Measurements from ENCODE around the gene EFEMP1.

EFEMP1 gene

DNA sequence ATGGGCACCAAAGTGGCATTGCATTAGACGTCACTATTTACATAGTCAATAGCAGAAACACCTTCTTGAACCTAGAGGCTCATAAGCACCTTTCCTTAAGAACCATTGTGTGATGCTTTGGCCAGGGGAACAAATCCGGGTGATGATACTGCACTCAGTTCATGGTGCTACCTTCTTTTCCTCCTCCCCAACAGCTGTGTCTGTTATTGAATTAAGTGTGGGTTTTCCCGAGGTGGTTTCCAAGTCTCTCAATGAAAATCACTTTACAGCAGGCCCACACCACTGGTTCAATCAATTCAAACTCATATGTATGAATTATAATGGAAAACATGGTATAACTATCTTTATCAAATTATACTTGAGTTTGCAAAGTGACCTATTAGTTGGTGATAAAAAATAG, 9.3 kb upstream of the EFEMP1 start:
- DNase-seq (ENCODE audit: low read depth) = no peak

DNA sequence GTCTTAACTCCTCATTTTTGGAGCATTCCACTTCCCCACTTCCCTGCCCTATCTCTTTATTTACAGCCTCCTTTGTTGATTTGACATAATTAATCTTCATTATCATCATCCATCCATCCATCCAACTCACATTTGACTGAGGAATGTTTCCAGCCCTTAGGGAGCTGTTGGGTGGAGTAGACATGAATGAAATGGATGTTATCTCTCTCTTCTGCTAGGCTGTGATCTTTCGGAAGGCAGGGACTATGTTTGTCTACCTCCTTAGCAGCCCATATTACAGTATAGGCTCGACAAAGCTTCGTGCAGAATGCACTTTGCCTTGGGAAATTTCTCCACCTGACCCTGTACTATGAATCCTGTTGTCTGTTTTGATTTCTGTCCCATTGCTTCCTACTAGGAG, 7.7 kb upstream of the EFEMP1 start:
- DNase-seq (ENCODE audit: low read depth) = no peak

DNA sequence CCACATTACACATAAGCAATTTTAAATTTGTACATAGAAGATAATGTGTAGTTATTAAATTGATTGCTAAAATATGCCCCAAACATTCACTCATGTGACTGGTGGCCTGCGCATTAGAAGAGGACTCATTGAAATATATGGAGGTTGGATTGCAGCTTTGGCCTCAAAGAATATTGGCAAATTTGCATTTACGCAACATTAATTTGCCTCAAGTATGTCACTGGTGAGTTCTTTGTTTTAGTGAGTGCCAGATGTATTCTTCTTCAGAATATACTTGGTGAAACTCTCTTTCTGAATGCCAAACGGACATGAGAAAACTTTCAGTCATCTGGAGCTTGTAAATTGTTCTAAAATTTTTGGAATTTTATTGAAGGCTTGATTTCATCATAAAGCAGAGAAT, 5.9 kb upstream of the EFEMP1 start:
- no peak for DNase-seq (ENCODE audit: low read depth)

DNA sequence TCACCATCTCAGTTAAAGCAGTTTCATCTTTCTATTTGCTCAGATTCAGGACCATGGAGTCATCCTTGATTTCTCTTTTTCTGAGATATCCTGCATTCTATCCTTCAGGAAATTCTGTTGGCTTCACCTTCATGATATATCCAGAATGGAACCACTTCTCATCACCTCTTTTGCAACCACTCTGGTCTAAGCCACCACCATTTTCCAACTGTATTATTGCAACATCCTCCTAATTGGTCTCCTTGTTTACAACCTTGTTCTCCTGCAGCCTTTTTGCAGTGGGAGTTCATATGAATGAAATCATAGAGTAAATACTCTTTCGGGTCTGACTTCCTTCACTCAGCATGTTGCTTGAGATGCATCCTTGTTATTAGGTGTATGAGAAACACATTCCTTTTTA, 3.4 kb upstream of the EFEMP1 start:
- no peak for DNase-seq (ENCODE audit: low read depth)

DNA sequence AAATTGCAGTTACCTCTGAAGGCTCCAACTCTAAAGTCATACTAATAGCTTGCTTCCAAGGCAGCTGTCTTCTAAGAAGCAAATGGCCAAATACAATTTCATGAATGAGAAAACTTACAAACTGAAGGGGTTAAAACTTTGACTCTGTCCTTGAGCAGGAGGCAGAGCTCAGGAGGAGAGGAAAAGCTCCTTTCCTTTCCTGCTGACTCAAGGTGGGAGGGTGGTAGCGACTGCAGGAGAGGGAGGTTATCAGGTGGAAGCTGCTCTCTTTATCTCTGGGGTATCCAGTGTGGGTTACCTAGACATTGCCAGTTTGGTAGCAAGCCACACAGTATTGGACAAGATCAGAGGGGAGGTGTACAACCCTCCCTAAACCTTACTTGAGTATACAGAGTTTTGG, 2.7 kb upstream of the EFEMP1 start:
- DNase-seq (ENCODE audit: low read depth) = no peak

DNA sequence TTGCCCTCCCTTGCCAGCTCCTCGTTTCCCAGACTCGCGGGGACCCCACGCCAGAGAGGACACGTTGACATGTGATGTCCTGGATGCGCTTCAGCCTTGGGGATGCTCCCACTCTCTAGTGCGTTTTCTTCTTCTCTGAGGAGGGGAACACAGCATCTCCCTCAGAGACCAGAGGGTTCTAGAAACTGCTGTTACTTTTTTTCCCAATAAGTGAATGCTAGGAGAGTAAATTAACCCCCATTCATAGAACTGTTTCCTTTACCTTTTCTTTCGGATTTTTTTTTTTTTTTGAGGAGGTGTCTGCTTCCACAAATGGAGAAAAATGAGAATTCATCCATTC, 370 bp upstream of the EFEMP1 start:
- no peak for DNase-seq (ENCODE audit: low read depth)

DNA sequence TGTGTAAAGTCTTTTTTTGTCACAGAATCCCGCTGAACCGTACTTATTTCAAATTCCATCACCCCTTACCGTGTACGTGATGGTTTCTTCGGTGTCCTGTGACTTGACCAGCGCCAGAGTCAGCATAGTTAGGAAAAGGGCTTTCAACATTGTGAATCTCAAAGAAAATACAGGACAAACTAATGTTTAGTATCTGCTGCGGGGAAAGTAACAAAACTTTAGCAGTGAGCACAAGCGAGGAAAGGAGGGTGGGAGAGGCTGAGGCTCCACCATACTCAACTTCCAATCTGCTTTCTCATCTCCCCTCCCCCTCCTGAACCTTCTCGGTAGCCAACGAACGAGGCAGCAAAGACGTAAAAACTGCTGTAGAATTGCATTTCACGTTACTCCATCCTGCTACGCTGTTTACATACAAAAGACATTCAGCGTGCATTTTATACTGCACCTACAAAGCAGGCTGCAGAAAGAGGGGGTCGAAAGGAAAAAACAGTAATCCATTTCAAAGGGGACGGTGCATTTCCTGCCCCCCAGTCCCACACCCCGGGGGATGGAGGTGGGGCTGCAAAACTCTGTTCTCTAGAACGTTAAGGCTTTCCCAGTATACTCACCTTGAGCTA, 1.2 kb downstream of the EFEMP1 start:
- no peak for DNase-seq (ENCODE audit: low read depth)

DNA sequence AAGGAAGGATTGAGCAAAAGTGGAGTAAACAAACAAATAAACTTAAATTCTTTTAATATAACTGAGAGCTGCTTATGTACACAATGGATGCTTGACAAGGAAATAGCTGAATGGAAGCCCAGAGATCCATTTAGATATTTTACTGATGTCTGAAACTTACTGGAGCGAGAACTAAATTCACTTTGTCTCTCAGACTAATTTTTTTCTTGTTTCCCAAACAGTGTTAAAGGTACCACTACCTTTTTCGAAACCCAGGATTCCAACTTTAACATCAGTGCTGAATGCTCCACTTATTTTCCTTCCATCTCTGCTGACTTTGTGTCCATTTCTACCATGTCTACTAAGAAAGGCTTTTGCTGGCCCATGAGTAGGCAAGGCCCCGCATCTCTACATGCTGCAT, 4.0 kb downstream of the EFEMP1 start:
- DNase-seq (ENCODE audit: low read depth) = no peak

DNA sequence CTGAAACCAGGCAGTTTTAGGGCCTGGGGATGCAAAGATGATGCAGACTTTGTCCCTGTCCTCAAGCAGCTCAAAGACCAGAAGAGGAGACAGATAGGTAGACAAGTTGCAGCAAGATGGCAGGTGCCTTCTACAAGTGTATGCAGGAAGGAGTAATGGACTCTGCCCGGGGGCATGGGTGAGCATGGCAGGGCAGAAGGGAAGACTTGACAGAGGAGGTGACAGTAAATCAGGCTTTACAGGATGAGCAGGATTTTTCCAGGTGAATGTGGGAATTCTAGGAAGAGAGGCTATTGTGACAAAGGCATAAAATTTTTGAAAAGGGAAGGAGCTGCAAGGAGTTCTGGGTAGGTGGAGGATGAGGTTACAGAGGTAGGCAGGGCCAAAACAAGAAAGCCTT, 4.7 kb downstream of the EFEMP1 start:
- no peak for DNase-seq (ENCODE audit: low read depth)

DNA sequence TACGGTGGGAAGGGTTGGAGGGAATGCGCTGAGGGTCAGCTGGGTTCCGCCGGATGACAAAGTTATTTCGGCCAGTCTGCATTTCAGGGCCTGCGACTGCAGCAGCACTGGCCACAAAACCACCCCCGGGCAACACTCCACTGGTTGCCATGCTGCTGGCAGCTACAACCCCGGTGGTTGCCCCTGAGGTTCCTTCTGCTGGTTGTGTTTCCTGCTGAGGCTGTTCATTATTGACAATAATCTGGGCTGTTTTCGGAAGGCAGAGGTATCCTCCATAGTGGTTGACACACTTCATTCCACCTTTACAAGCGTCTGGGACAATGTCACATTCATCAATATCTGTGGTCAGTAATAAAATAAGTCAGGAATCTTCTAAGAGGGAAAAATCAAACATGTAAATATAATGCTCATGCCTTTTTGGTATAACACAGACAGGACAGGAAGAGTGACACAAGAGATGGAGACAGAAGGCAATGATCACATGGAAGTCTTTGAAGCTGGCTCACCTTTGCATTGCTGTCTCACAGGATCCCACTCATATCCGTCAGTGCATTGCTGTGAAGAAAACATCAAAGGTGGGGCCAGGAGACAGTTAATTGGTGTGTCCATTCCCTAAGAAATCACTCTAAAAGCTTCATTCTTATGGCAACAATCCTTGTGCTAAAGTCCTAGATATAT, 5.7 kb downstream of the EFEMP1 start:
- DNase-seq (ENCODE audit: low read depth) = no peak

DNA sequence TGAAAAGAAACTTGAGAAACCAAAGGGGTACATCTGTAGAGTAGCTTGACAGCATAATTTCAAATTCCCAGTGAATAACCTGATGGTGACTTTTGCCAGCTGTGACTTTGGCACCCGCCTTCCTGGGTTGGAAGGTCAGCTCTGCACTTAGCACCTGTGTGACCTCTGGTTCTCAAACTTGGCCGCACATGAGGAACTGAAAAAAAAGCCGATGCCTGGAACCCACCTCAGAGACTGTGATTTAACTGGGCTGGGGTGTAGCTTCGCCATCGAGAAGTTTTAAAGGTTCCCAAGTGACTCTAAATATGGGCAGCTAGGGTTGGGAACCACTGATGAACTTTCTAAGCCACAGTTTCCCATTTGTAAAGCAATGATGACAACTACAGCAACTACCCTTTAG, 6.5 kb downstream of the EFEMP1 start:
- DNase-seq (ENCODE audit: low read depth) = no peak

DNA sequence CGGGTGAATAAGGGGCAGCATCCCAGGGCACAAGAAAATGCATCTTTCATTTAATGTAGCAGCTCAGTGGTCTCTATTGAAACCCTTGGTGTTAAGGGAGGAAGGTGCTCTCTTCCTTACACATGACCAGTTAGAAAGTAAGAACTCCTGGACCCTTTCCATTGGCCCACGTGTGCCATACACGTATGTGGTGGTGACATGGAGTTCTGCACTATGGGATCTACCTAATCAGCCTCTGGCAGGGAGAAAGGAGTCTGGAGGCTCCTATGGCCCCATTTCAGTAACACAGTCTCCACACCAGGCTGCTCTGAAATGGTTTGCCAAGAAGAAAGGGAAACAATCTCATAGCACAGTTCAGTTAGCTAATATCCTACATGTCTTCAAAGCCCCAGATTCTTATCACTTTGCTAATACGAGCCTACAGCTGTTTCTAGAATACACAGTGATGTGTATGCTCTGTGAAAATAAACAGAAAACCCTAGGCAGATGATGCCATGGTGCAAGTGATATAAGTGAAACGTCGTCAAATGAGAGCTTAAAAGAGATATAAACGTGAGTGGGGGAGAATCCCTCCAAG, 7.0 kb downstream of the EFEMP1 start:
- DNase-seq (ENCODE audit: low read depth) = no peak

DNA sequence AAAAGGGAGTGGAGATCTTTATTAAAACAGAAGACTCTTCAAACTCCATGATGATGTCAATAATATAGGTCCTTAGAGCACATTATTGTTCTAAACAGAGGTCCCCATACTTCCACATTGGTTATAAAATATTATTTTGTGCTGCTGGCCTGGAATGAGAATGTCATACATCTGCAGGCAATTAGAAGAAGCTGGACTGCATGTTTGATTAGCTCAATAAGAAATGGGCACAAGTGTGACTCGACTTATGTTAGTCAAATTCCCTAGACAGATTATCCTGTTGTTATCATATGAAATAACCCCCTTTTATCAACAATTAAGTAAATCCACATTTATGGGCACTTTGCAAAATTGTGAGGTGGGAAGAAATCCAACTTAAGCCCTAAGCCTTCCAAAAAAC, 8.8 kb downstream of the EFEMP1 start:
- DNase-seq (ENCODE audit: low read depth) = no peak

DNA sequence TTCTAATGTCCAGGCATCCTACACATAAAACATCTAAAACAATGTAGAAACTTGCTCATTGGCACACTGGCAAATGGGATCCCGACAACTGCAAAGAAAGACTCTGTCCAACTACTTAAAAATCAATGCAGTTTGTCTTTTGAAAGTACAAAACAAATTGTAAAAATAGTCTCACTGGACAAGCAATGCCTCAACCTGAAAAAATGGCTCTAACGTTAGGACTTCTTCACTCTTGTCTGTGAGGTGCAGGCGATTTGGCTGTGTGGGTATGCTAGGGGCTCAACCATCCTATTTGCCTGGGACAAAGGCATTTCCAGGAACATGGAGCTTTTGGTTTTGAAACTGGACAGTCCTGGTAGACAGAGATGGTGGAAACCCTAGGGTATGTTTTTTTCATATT, 10.7 kb downstream of the EFEMP1 start:
- no peak for DNase-seq (ENCODE audit: low read depth)

DNA sequence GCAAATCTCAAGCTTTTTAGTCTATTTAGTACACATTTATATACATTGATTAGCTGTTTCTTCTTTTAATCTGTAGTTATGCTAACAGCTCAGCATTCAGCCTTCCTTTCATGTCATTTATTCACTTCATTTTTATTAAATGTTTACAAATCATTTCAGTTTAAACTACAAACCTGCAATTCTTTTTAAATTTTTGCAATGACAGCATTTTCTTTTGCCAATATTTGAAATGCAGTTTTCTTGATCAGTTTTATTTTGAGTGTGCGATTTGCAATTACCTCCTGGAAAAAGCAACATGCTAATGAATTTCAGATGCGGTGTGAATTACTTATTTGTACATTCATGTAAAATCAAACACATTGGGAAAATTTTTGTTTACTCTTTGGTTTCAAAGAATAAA, 13.5 kb downstream of the EFEMP1 start:
- no peak for DNase-seq (ENCODE audit: low read depth)

DNA sequence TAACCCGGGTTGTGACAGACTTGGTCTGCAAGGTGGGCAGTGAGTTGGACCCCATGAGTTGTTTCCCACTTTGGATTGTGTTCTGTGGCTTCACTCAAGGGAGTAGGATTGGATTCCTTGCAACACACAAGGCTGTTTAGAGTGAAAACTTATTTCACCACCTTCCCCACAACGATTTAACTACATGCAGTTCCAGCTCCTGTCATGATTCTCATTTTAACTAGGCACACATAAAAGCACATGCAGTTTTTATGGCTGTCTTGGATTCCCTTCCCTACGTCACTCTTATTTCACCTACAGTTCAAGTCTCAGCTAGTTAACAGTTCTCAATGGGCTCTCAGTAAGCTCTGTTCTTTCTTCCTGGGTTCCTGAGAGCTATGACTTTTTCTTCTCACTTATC, 15.9 kb downstream of the EFEMP1 start:
- no peak for DNase-seq (ENCODE audit: low read depth)

DNA sequence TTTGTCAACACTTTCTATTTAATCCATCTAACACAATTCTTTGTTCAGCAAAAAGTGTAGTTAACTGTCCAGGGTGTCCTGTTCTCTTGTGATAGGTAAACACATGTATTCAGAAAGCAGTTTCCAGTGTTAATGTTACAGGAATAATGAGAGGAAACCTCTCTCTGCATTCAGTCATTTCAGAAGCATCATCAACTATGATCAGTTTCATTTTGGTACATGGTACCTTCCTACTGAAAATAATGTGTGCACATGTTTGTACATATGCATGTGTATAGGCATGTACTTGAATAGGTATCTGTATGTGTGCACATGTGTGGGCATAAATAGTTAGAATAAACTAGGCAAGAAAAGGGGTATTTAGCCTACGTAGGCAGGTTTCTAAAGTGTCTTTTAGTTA, 16.6 kb downstream of the EFEMP1 start:
- no peak for DNase-seq (ENCODE audit: low read depth)

DNA sequence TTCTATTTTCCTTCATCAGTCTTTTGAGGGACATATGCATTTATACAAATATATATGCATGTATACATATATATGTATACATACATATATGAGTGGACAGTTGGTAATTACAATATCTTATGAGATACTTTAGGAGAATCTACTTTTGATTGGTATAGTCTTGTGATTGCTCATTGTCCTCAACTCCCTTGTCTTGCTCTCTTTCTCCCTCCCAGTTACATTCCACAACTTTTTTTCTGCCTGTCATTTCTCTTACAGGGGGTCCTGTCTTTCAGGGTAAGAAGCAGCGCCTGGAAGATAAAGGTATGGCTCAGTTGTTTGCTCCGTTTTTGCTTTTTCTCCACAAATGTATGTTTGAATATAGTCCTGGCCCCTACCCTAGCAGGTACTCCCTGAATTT, 19.9 kb downstream of the EFEMP1 start:
- no peak for DNase-seq (ENCODE audit: low read depth)

DNA sequence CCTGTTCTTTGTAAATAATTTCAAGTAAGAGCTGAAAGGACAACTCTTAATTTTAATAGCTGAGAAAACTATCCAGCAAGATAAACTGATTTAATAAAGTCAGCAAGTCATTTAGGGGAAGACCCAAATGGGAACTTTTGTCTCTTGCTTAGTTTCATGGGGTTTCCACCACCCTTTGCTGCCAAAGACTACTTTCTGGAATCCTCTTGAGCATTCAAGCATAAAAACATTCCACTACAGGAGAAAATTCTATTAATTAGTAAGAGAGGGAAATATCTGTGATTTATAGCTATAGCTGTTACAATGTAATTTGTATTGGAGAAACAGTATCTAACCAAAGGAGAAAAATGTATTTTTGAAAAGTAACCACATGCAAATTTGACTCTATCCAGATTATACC, 20.6 kb downstream of the EFEMP1 start:
- DNase-seq (ENCODE audit: low read depth) = no peak

DNA sequence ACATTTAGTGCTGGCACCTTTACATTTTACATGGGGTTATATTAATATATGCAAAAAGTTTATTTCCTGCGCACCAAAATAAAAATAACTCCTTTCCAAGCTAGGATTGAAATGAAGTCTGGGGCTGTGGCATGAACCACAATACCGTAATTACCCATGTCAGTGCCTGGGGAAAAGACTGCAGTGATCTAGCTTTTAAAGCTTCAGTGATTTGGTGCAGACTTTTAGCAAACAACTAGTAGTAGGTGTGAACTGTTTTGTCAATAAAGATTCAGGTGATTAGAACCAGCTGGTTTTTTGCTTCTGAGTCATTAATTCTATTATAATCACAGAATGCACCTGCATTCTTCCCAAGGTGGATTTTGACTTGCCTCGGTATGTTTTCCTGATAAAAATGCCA, 21.2 kb downstream of the EFEMP1 start:
- DNase-seq (ENCODE audit: low read depth) = no peak

DNA sequence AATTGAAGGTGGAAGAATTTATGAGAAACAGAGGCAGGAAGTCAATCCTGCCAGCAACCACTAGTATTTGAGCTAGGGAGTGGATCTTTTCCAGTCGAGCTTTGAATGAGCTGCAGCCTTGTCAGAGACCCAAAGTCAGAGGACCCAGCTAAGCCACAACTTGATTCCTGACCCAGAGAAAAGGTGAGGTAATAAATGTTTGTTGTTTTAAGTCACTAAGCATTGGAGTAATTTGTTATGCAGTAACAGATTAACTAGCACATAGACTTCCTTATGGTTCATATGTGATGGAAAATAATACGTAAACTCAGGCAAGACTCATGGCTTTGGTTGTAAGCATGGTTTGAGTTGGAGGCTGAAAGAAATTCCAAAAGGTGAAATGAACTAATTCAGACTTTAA, 21.6 kb downstream of the EFEMP1 start:
- no peak for DNase-seq (ENCODE audit: low read depth)

DNA sequence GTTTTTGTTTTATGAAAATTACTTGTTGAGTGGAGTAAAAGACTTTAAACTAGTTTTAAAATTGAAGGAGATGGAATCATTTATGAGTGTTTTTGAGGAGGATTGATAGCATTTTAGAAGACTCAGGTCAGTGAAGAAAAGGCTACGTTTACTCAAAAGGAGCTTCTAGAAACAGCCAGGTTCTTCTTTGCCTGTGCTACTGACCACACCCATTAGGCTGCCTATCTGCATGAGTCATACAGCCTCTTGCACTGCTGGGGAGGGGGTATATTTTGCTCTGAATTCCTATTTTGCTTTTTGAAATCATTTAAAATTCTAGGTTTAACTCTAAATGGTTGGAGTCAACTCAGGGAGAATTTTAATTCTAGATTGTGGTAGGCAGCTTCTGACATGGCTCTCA, 22.3 kb downstream of the EFEMP1 start:
- DNase-seq (ENCODE audit: low read depth) = no peak

DNA sequence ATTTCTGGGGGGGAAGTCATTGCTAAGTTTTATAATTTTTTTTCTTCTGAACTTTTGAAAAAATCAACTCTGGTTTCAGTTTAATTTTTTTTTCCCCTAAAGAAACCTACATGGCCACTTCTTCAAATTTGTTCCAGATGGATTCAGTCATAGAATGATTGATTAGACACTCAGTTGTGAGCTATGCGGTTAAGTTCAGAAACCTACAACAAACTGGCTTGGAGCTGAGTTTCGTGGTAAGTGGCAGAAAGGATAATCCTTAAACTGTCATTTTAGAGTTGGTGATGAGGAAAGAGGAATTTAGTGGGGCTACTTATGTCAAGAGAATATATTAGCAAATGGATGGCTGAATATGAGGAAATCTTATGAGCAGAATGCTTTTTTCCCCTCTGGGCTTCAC, 23.7 kb downstream of the EFEMP1 start:
- no peak for DNase-seq (ENCODE audit: low read depth)

DNA sequence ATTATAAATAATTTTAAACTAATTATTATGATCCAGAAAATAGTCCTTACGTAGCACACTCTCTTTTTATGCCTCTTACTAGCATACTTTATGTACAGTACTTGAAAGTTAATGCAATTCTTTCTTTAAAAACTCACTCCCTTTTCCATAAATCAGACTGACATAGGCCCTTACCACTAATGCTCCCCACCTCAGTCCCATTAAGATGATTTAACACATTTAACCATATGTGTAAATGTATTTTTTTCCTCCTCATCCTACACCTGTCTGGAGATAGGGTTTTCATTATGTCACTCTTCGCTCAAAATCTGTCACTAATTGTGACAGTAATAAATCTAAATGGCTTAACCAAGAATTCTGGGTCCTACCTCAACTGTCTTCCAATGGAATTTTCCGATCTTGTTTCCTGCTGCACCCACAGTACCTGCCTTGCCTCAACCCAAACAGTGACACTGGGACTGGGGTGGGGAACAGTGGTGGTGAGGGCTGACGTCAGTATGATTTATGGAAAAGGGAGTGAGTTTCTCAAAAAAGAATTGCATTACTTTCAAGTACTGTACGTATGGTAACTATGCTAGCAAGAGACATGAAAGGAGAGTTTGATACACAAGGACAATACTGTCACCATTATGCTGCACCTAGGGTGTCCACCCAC, 25.1 kb downstream of the EFEMP1 start:
- DNase-seq (ENCODE audit: low read depth) = no peak

All from stimulated activated CD4-positive, alpha-beta T cell treated with anti-CD3 and anti-CD28 coated beads, Interleukin-2, amount 100 ng/mL, for 4 hours (primary cell).